HEK293 (cell line): ENCODE results near the gene BBX.

Source experiments
- PRDM1 ChIP-seq: fragments of 450-650 bp; formaldehyde crosslinking; IDR thresholded peaks from 2 replicates; pipeline ENCODE4; 2016; ENCODE audit warnings: missing biosample characterization, missing genetic modification characterization
- SP2 ChIP-seq: fragments of 450-650 bp; formaldehyde crosslinking; IDR thresholded peaks from 2 replicates; pipeline ENCODE4 v1.5.1; 2016; ENCODE audit warnings: missing biosample characterization, missing genetic modification characterization
- YY2 ChIP-seq: fragments of 450-650 bp; formaldehyde crosslinking; IDR thresholded peaks from 2 replicates; pipeline ENCODE4 v1.5.1; 2016; ENCODE audit warnings: missing biosample characterization, missing genetic modification characterization
- ZNF121 ChIP-seq: fragments of 450-650 bp; formaldehyde crosslinking; IDR thresholded peaks from 2 replicates; pipeline ENCODE4 v1.5.1; 2016; ENCODE audit warnings: missing biosample characterization, missing genetic modification characterization
- ZNF600 ChIP-seq: fragments of 450-650 bp; formaldehyde crosslinking; IDR thresholded peaks from 2 replicates; pipeline ENCODE4 v1.5.1; 2016; ENCODE audit warnings: missing biosample characterization, missing genetic modification characterization
- TF ChIP-seq, protein P1 (sequence below): fragments of 450-650 bp; formaldehyde crosslinking; IDR thresholded peaks from 2 replicates; pipeline ENCODE4 v1.5.1; 2017; ENCODE audit warnings: missing biosample characterization, missing genetic modification characterization
- TF ChIP-seq, protein P2 (sequence below): fragments of 450-650 bp; formaldehyde crosslinking; IDR thresholded peaks from 2 replicates; pipeline ENCODE4 v1.5.1; 2016; ENCODE audit warnings: missing biosample characterization, missing genetic modification characterization, borderline replicate concordance
- TF ChIP-seq, protein P3 (sequence below): fragments of 450-650 bp; formaldehyde crosslinking; IDR thresholded peaks from 2 replicates; pipeline ENCODE4 v1.5.1; 2016; ENCODE audit warnings: missing biosample characterization, missing genetic modification characterization
- TF ChIP-seq, protein P4 (sequence below): fragments of 450-650 bp; formaldehyde crosslinking; conservative IDR thresholded peaks from 2 replicates; pipeline ENCODE4 v1.5.1; 2016; ENCODE audit warnings: low read depth, missing biosample characterization, missing genetic modification characterization

DNA sequence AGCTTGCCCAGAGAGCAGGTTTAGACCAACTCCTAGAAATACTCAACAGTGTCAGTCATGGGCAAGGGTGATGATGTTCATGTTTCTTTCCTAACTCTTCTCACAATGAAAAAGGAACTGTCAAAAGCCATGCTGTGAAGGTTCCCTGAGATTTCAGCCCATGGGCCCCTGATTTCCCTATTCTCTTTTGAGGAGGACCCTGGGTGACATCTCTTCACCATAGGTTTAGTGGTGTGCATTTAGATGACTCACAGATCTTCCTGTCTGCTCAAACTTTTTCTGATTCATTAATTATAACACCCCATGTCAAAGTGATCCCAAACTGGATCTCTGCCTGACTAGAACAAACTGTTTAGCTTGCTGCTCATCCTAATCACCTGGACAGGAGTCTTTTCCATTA, 108.0 kb downstream of the BBX start:
- TF ChIP-seq, protein P1, sequence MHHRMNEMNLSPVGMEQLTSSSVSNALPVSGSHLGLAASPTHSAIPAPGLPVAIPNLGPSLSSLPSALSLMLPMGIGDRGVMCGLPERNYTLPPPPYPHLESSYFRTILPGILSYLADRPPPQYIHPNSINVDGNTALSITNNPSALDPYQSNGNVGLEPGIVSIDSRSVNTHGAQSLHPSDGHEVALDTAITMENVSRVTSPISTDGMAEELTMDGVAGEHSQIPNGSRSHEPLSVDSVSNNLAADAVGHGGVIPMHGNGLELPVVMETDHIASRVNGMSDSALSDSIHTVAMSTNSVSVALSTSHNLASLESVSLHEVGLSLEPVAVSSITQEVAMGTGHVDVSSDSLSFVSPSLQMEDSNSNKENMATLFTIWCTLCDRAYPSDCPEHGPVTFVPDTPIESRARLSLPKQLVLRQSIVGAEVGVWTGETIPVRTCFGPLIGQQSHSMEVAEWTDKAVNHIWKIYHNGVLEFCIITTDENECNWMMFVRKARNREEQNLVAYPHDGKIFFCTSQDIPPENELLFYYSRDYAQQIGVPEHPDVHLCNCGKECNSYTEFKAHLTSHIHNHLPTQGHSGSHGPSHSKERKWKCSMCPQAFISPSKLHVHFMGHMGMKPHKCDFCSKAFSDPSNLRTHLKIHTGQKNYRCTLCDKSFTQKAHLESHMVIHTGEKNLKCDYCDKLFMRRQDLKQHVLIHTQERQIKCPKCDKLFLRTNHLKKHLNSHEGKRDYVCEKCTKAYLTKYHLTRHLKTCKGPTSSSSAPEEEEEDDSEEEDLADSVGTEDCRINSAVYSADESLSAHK (tag by site-specific recombination): no peak
- TF ChIP-seq, protein P2, sequence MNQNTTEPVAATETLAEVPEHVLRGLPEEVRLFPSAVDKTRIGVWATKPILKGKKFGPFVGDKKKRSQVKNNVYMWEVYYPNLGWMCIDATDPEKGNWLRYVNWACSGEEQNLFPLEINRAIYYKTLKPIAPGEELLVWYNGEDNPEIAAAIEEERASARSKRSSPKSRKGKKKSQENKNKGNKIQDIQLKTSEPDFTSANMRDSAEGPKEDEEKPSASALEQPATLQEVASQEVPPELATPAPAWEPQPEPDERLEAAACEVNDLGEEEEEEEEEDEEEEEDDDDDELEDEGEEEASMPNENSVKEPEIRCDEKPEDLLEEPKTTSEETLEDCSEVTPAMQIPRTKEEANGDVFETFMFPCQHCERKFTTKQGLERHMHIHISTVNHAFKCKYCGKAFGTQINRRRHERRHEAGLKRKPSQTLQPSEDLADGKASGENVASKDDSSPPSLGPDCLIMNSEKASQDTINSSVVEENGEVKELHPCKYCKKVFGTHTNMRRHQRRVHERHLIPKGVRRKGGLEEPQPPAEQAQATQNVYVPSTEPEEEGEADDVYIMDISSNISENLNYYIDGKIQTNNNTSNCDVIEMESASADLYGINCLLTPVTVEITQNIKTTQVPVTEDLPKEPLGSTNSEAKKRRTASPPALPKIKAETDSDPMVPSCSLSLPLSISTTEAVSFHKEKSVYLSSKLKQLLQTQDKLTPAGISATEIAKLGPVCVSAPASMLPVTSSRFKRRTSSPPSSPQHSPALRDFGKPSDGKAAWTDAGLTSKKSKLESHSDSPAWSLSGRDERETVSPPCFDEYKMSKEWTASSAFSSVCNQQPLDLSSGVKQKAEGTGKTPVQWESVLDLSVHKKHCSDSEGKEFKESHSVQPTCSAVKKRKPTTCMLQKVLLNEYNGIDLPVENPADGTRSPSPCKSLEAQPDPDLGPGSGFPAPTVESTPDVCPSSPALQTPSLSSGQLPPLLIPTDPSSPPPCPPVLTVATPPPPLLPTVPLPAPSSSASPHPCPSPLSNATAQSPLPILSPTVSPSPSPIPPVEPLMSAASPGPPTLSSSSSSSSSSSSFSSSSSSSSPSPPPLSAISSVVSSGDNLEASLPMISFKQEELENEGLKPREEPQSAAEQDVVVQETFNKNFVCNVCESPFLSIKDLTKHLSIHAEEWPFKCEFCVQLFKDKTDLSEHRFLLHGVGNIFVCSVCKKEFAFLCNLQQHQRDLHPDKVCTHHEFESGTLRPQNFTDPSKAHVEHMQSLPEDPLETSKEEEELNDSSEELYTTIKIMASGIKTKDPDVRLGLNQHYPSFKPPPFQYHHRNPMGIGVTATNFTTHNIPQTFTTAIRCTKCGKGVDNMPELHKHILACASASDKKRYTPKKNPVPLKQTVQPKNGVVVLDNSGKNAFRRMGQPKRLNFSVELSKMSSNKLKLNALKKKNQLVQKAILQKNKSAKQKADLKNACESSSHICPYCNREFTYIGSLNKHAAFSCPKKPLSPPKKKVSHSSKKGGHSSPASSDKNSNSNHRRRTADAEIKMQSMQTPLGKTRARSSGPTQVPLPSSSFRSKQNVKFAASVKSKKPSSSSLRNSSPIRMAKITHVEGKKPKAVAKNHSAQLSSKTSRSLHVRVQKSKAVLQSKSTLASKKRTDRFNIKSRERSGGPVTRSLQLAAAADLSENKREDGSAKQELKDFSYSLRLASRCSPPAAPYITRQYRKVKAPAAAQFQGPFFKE: no peak
- TF ChIP-seq, protein P3, sequence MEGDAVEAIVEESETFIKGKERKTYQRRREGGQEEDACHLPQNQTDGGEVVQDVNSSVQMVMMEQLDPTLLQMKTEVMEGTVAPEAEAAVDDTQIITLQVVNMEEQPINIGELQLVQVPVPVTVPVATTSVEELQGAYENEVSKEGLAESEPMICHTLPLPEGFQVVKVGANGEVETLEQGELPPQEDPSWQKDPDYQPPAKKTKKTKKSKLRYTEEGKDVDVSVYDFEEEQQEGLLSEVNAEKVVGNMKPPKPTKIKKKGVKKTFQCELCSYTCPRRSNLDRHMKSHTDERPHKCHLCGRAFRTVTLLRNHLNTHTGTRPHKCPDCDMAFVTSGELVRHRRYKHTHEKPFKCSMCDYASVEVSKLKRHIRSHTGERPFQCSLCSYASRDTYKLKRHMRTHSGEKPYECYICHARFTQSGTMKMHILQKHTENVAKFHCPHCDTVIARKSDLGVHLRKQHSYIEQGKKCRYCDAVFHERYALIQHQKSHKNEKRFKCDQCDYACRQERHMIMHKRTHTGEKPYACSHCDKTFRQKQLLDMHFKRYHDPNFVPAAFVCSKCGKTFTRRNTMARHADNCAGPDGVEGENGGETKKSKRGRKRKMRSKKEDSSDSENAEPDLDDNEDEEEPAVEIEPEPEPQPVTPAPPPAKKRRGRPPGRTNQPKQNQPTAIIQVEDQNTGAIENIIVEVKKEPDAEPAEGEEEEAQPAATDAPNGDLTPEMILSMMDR: no peak
- no peak for TF ChIP-seq ZNF121 (tag by site-specific recombination)
- no peak for TF ChIP-seq YY2 (tag by site-specific recombination)
- TF ChIP-seq, protein P4, sequence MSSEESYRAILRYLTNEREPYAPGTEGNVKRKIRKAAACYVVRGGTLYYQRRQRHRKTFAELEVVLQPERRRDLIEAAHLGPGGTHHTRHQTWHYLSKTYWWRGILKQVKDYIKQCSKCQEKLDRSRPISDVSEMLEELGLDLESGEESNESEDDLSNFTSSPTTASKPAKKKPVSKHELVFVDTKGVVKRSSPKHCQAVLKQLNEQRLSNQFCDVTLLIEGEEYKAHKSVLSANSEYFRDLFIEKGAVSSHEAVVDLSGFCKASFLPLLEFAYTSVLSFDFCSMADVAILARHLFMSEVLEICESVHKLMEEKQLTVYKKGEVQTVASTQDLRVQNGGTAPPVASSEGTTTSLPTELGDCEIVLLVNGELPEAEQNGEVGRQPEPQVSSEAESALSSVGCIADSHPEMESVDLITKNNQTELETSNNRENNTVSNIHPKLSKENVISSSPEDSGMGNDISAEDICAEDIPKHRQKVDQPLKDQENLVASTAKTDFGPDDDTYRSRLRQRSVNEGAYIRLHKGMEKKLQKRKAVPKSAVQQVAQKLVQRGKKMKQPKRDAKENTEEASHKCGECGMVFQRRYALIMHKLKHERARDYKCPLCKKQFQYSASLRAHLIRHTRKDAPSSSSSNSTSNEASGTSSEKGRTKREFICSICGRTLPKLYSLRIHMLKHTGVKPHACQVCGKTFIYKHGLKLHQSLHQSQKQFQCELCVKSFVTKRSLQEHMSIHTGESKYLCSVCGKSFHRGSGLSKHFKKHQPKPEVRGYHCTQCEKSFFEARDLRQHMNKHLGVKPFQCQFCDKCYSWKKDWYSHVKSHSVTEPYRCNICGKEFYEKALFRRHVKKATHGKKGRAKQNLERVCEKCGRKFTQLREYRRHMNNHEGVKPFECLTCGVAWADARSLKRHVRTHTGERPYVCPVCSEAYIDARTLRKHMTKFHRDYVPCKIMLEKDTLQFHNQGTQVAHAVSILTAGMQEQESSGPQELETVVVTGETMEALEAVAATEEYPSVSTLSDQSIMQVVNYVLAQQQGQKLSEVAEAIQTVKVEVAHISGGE (tag by site-specific recombination): no peak
- TF ChIP-seq PRDM1 (tag by site-specific recombination): no peak
- no peak for TF ChIP-seq SP2 (tag by site-specific recombination)
- no peak for TF ChIP-seq ZNF600
